Measurements from ENCODE around the gene PHACTR1. TPM values are rescaled to one million over a fixed set of nuclear protein-coding genes. Genes with fewer than 3 reads are reported as not detected.
A peak's percentile ranks its signal among the peaks of the same experiment; 100 is the strongest.

The PHACTR1 gene
- total RNA-seq, 1 donor from 2014 or later, result 116 TPM

DNA sequence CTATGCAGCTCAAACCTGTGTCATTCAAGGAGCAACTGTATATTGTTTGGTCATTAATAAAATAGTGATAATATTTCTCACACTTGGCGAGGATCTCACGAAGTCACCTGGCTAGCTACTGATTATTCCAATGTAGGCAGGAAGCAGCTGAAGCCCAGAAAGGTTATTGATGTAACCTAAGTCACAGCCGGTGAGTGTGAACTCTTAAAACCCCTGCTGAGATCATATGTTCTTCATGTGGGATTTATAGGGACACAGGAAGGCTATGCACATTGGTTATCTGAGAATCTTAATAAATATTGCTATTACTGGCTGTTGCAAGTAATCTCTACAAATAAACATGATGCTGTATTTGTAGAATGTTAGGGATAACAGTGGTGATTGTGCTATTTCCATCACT lies 450.3 kb downstream of the PHACTR1 start:
- DNase-seq (ENCODE audit: missing footprints) (no peak), ATAC-seq (no peak)
- intact Hi-C loops (cut with DNase I), result no loop called here

- intact Hi-C loops (cut with DNase I), result no loop called here
- ATAC-seq, result no peak
- DNase-seq (ENCODE audit: missing footprints), result no peak
These were observed 455.7 kb downstream of the PHACTR1 start for GRCh38 chr6:13172291-13172690.

DNA sequence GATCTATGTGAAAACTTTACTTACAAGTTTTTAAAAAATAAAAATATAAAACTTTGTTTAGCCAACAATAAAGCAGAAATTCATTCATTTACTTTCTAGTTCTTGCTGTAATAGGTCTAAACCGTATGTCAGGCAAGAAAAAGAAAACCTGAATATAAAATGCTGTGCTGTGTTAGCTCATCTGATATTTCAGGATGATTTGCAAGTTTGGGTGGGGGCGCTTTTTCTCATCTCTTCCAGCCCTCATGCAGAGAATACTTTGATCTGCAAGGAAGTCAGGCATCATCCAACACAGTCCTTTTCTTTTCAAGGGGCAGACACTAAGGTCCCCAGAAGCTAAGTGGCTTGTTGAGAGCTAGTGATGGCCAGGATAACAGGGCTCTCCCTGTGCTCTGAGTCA lies 458.5 kb downstream of the PHACTR1 start:
- intact Hi-C loops (cut with DNase I), result no loop called here
- no peak for ATAC-seq
- no peak for DNase-seq (ENCODE audit: missing footprints)

DNA sequence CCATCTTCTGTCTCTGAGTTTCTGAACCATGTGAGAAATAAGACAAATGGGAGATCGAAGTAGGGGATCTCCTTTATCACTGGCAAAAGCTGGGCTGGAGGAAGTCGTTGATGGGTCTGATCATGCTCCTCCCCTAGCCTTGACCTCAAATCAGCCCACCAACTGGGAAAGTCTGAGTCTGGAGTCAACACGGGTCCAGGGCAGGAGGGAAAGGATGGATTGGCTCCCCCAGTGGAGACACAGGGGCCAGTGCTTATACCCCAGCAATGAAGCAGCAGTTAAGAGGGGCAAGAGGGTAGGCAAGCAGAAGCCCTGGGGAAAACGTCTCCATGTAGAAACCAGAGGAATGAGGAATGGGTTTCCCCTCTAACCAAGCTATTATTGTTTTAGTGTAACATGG lies 459.2 kb downstream of the PHACTR1 start:
- ATAC-seq (no peak), DNase-seq (ENCODE audit: missing footprints) (no peak)
- intact Hi-C loops (cut with DNase I), result no loop called here

GRCh38 chr6:13177664-13178063 lies 461.1 kb downstream of the PHACTR1 start:
- ATAC-seq (no peak), DNase-seq (ENCODE audit: missing footprints) (no peak)
- intact Hi-C loops (cut with DNase I), result no loop called here

DNA sequence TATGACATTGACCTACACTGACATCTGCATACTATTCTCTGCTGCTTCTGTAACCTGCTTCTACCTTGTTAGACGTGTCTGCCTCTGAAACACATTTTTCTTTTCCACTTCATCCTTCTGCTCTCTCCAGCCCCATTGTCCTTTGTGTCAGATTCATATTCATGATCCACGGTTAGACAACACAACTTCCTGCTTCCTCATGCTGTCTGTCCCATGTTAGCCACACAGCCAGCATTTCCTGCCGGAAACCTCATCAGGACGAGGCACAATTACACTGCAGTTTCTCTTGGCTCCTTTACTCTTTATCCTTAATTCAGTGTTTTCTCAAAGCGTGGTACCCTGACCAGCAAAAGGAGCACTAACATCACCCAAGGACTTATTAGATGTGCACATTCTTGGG lies 461.5 kb downstream of the PHACTR1 start:
- no peak for DNase-seq (ENCODE audit: missing footprints)
- intact Hi-C loops (cut with DNase I), result no loop called here
- no peak for ATAC-seq

DNA sequence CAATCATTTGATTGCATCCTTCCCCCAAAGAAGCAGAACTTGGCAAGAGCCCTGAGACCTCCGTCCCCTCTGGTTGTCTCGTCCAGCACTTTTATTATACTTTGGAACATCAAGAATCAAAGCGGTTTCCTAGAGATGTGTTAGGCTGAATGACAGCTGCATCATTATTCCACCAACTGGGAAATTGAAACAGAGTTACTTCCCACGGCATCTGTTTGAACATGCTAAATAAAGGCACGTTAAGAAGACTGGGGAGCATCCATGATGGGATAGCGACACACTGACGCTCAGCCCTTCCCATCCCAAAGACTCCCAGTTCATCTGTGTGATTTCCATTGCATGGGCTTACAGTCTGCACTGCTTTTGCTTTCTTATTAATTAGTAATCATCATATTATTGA lies 464.0 kb downstream of the PHACTR1 start:
- intact Hi-C loops (cut with DNase I), result no loop called here
- no peak for DNase-seq (ENCODE audit: missing footprints)
- no peak for ATAC-seq

GRCh38 chr6:13181393-13181792 lies 464.8 kb downstream of the PHACTR1 start:
- DNase-seq (ENCODE audit: missing footprints) (no peak), ATAC-seq (no peak)
- intact Hi-C loops (cut with DNase I), result no loop called here

DNA sequence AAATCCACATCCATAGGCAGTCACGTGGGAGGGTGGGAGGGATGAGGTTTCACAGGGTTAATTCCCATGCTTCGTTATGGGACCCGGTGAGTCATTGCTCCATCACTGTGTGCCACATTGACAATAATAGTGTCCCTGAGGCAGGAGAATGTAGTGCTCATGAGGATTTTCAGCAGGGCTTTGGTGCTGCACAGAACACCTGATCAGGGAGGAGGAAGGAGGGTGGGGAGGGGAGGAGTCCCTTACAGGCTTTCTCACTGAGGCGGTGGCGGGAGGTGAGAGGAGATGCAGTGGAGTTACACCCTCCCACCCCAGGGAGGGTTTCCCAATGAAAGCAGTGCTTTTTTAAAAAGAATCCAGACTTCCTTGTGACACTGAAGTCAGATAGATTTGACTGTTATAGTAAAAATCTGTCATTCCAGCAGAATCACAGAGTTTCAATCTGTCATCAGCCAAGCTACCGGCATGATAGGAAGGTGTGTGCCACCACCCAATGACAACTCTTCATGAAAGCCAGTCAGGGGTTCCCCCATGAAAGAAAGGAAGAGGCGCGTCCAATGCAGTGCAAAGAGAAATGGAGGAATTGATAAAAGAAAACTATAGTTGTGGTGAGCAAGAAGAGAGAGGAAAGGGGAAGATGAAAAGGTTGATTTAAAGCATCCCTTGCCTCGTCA lies 467.0 kb downstream of the PHACTR1 start:
- DNase-seq (ENCODE audit: missing footprints) (no peak), ATAC-seq (no peak)
- intact Hi-C loops (cut with DNase I), result no loop called here

DNA sequence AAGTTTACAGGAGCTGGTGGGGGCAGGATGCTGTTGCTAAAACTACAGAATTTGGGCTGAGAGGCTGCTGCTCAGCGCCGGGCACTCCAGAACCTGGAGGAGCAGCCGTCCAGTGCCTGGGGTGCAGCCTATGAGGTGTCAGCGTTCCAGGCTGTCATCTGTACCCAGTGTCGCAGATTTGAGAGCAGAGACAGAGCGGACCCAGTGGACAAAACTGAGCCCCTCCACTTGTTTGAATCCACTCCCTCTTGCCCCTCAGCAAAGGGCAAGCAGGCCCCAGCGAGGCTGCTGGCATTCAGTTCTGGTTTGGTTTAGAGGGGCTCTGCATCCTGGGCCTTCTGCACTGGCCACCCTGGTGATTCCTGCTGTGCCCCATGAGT lies 467.5 kb downstream of the PHACTR1 start:
- ATAC-seq, result no peak
- no peak for DNase-seq (ENCODE audit: missing footprints)
- intact Hi-C loops (cut with DNase I), result no loop called here

DNA sequence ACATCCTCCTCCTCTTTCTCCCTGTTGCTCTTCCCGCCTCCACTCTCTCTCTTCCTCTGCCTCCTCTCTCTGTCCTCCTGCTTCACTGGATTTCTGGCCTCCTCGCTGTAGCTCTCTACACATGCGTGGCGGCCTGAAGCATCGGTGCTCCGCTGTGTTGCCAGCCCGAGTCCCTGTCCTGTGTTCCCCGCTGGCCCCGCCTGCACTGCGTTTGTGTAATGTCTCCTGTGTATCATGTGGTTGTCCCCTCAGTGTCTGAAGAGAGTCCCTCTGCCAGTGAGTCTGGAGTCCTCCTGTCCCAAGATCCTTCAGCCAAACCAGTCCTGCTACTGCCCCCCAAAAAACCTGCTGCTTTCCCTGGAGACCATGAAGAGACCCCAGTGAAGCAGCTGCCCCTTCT lies 468.0 kb downstream of the PHACTR1 start:
- intact Hi-C loops (cut with DNase I), result no loop called here
- ATAC-seq (no peak), DNase-seq (ENCODE audit: missing footprints) (no peak)

DNA sequence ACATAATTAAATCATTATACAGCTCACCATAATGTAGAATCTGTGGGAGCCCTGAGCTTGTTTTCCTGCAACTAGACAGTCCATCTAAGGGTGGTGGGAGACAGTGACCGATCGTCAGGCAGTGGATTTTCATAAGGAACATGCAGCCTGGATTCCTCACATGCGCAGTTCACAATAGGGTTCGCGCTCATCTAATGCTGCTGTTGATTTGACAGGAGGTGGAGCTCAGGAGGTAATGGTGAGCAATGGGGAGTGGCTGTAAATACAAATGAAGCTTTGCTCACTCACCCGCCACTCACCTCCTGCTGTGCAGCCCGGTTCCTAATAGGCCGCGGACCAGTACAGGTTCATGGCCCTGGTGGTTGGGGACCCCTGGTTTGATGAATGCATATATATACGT lies 470.3 kb downstream of the PHACTR1 start:
- DNase-seq (ENCODE audit: missing footprints), result no peak
- intact Hi-C loops (cut with DNase I), result no loop called here

GRCh38 chr6:13187692-13188091 lies 471.1 kb downstream of the PHACTR1 start:
- DNase-seq (ENCODE audit: missing footprints), result no peak
- intact Hi-C loops (cut with DNase I), result no loop called here
- ATAC-seq, result no peak

More for the DNA sequence above, 470.3 kb downstream of the PHACTR1 start:
- no peak for ATAC-seq

GRCh38 chr6:13188306-13188705 lies 471.7 kb downstream of the PHACTR1 start:
- no peak for ATAC-seq
- no peak for DNase-seq (ENCODE audit: missing footprints)
- intact Hi-C loops (cut with DNase I), result no loop called here

- ATAC-seq, result no peak
- DNase-seq (ENCODE audit: missing footprints), result no peak
- intact Hi-C loops (cut with DNase I), result no loop called here
These were observed 473.1 kb downstream of the PHACTR1 start for GRCh38 chr6:13189710-13190109.

- no peak for DNase-seq (ENCODE audit: missing footprints)
- no peak for ATAC-seq
- intact Hi-C loops (cut with DNase I), result no loop called here
These were observed 473.8 kb downstream of the PHACTR1 start for GRCh38 chr6:13190376-13190775.

DNA sequence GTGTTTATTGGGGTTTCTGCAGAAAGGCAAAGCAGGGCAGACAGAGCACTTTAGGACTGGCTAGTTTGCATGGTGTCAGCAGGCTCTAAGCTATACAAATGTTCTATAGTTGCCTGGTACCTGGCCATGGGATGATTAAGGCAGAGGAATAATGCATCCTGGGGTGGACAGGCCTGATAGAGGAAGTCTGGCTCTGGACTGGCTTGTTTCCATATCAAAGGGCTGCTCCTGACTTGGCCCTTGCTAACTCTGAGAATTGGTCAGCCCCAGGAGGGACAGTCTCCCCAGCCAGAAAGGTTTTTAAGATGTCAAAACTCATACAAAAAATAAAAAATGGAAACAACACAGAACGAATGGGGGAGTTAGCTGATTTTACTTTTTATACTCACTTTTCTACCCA lies 474.9 kb downstream of the PHACTR1 start:
- no peak for DNase-seq (ENCODE audit: missing footprints)
- intact Hi-C loops (cut with DNase I), result no loop called here
- ATAC-seq, result no peak

DNA sequence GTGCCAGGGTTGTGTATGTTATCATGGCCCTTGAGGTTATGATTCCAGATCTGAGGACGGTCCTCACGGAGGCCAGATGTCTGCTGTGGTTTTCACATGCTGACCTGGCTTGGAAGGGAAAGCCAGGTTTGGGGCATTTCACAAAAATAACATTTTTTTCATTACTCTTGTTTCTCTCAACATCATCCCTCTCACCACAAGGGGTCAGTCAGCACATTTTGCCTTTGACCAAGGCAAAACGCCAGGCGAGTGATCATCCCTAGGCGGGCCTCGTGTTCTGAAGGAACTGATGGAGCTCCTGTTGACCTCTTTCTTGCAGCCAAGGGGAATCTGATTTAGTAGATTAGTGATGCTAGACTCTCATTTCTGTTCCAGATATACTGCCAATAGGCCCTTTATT lies 478.3 kb downstream of the PHACTR1 start:
- DNase-seq (ENCODE audit: missing footprints), result no peak
- peak; percentile 37 for ATAC-seq
- intact Hi-C loops (cut with DNase I), result no loop called here

DNA sequence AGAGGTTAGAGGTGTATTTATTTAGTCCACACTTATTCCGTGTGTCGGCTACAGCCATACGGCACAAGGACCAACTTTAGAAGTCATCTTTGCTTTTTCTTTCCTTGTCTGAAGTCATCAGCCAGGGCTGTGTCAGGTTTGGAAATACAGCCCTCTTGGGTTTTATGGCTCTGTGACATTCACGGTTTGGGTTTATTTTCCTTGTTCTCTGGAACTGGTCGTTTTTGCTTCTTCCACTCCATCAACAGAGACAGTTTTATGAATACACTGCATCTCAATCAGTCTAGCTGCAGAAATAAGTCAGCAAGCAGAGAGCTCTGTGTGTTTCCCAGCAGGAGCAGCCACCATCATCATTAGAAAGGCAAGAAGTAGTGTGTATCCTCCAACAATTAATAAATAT lies 479.2 kb downstream of the PHACTR1 start:
- intact Hi-C loops (cut with DNase I), result no loop called here
- DNase-seq (ENCODE audit: missing footprints) (no peak), ATAC-seq (no peak)

- no peak for DNase-seq (ENCODE audit: missing footprints)
- ATAC-seq, result no peak
- intact Hi-C loops (cut with DNase I), result no loop called here
These were observed 481.6 kb downstream of the PHACTR1 start for GRCh38 chr6:13198168-13198567.

DNA sequence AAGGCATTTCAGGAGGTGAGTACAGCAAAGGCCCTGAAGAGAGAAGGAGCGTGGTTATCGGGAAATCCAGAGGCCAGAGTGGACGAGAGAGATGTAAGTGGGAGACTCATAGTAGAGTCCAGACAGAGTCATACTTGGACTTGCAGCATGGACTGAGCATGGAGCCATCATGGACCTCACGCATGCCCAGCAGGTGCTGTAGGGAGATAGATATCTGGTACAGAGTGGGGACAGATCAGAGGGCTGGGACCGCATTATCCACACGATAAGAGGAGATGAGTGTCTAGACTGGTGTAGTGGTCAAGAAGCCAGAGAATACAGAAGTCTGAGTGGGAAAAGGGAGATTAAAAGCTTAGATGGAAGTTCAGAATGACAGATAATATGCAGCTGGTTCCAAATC lies 484.8 kb downstream of the PHACTR1 start:
- ATAC-seq (no peak), DNase-seq (ENCODE audit: missing footprints) (no peak)
- intact Hi-C loops (cut with DNase I), result no loop called here

Measured in Right ventricle myocardium inferior (tissue), 1 donor.